KMS-11 (cell line): Measurements from ENCODE around the gene C1QL2.

Source experiments
- H2AFZ ChIP-seq: fragments of 200-600 bp; sonication (generic); 2 replicates; pipeline ENCODE4 v1.6.1; 2016; ENCODE audit warnings: antibody characterized with exemption, mixed run types, low read depth
- H3K27ac ChIP-seq: fragments of 200-600 bp; sonication (generic); 2 replicates; pipeline ENCODE4 v1.6.1; 2016; ENCODE audit warnings: mild to moderate bottlenecking, mixed run types
- H3K27me3 ChIP-seq: fragments of 200-600 bp; sonication (generic); 2 replicates; pipeline ENCODE4 v1.6.1; 2017; ENCODE audit warnings: mild to moderate bottlenecking, low read depth, mixed run types, moderate library complexity; ENCODE audit not compliant: insufficient read depth
- H3K36me3 ChIP-seq: fragments of 200-600 bp; sonication (generic); 2 replicates; pipeline ENCODE4 v1.6.1; 2017; ENCODE audit warnings: mild to moderate bottlenecking, mixed run types; ENCODE audit not compliant: insufficient read depth
- H3K4me1 ChIP-seq: fragments of 200-600 bp; sonication (generic); 2 replicates; pipeline ENCODE4 v1.6.1; 2016; ENCODE audit warnings: mild to moderate bottlenecking, low read depth, mixed run types; ENCODE audit not compliant: poor library complexity, severe bottlenecking
- H3K4me2 ChIP-seq: fragments of 200-600 bp; sonication (generic); 2 replicates; pipeline ENCODE4 v1.7.0; 2016; ENCODE audit warnings: mild to moderate bottlenecking, mixed run types
- H3K4me3 ChIP-seq: fragments of 200-600 bp; sonication (generic); IDR thresholded peaks from 2 replicates; pipeline ENCODE4 v1.6.1; 2017; ENCODE audit warnings: low read depth, low read length, mixed read lengths; ENCODE audit not compliant: insufficient read depth
- H3K79me2 ChIP-seq: fragments of 200-600 bp; sonication (generic); 2 replicates; pipeline ENCODE4 v1.6.1; 2016; ENCODE audit warnings: low read depth, mixed run types; ENCODE audit not compliant: insufficient read depth
- H3K9ac ChIP-seq: fragments of 200-600 bp; sonication (generic); 2 replicates; pipeline ENCODE4 v1.6.1; 2016; ENCODE audit warnings: mild to moderate bottlenecking, mixed run types
- H4K20me1 ChIP-seq: fragments of 200-600 bp; sonication (generic); 2 replicates; pipeline ENCODE4 v1.6.1; 2016; ENCODE audit warnings: mild to moderate bottlenecking, mixed run types; ENCODE audit not compliant: insufficient read depth
- CTCF ChIP-seq: fragments of 200-600 bp; sonication (generic); conservative IDR thresholded peaks from 2 replicates; pipeline ENCODE4 v1.6.1; 2017; ENCODE audit warnings: low read depth, mild to moderate bottlenecking, antibody characterized with exemption, low read length, moderate library complexity, mixed read lengths

The C1QL2 gene

GRCh38 chr2:119149611-119150010 lies 8.9 kb downstream of the C1QL2 start:
- H2AFZ ChIP-seq = no peak overlapping the region
- no peaks in the 10 kb centered on the region for H3K27me3 ChIP-seq
- no peaks in the 10 kb centered on the region for H3K36me3 ChIP-seq
- no peak overlapping the region for H3K4me3 ChIP-seq
- H3K4me2 ChIP-seq = no peak overlapping the region
- H3K4me1 ChIP-seq = no peaks in the 10 kb centered on the region
- no peaks in the 10 kb centered on the region for H3K79me2 ChIP-seq
- TF ChIP-seq CTCF = no peak
- no peak overlapping the region for H3K27ac ChIP-seq
- H3K9ac ChIP-seq = no peak overlapping the region
- H4K20me1 ChIP-seq = no peaks in the 10 kb centered on the region

GRCh38 chr2:119147776-119148715 lies 10.5 kb downstream of the C1QL2 start:
- Histone ChIP-seq H3K4me2 (no peak overlapping the region), H3K27me3 (no peaks in the 10 kb centered on the region), H3K27ac (no peak overlapping the region), H3K36me3 (no peaks in the 10 kb centered on the region), H2AFZ (no peak overlapping the region), H3K4me3 (no peak overlapping the region), H3K9ac (no peak overlapping the region), H4K20me1 (no peaks in the 10 kb centered on the region), H3K4me1 (no peaks in the 10 kb centered on the region), H3K79me2 (no peaks in the 10 kb centered on the region)
- no peak for TF ChIP-seq CTCF

GRCh38 chr2:119144806-119145205 lies 13.7 kb downstream of the C1QL2 start:
- H3K4me1 ChIP-seq = no peaks in the 10 kb centered on the region
- no peak overlapping the region for H2AFZ ChIP-seq
- no peaks in the 10 kb centered on the region for H3K27me3 ChIP-seq
- no peak overlapping the region for H3K4me3 ChIP-seq
- H3K9ac ChIP-seq = no peak overlapping the region
- H3K79me2 ChIP-seq = no peaks in the 10 kb centered on the region
- TF ChIP-seq CTCF = no peak
- H4K20me1 ChIP-seq = no peaks in the 10 kb centered on the region
- no peak overlapping the region for H3K4me2 ChIP-seq
- no peak overlapping the region for H3K27ac ChIP-seq
- H3K36me3 ChIP-seq = no peaks in the 10 kb centered on the region

- Histone ChIP-seq H3K4me2 (no peak overlapping the region), H3K9ac (no peak overlapping the region), H3K36me3 (no peaks in the 10 kb centered on the region), H3K27me3 (no peaks in the 10 kb centered on the region), H3K4me1 (no peaks in the 10 kb centered on the region), H3K4me3 (no peak overlapping the region), H3K79me2 (no peaks in the 10 kb centered on the region), H2AFZ (no peak overlapping the region), H4K20me1 (no peaks in the 10 kb centered on the region), H3K27ac (no peak overlapping the region)
- no peak for TF ChIP-seq CTCF
Observed at GRCh38 chr2:119142824-119143223, 15.7 kb downstream of the C1QL2 start.
